Panc1 (cell line): ENCODE data around the gene TIA1. TPM values are rescaled to one million over a fixed set of nuclear protein-coding genes. Genes with fewer than 3 reads are reported as not detected.

Experiments
- ATAC-seq: fragments of 200-7000 bp; cut with Tn5 transposase; 2 replicates; pipeline ENCODE4 v1.9.1; 2020; ENCODE audit warnings: mild to moderate bottlenecking, moderate library complexity
- BruUV-seq: library from RNA; stranded (reverse); fragments of 400-500 nt; replicated peaks from 2 replicates; lab custom pipeline; 2021; lab: Mats Ljungman, UMichigan
- CTCF ChIA-PET: fragments of 300-600 bp; sonication (Branson Sonifier 250); formaldehyde crosslinking; loops from one replicate; lab custom pipeline; 2022; ENCODE audit warnings: antibody characterized with exemption; lab: Charles Lee
- POLR2A ChIA-PET: fragments of 300-600 bp; sonication (Branson Sonifier 250); formaldehyde crosslinking; loops from one replicate; lab custom pipeline; 2022; ENCODE audit warnings: antibody characterized with exemption; lab: Charles Lee
- DNase-seq: peaks from one replicate; pipeline ENCODE4 v3.0.0-alpha.2; 2010; ENCODE audit warnings: low read depth, low spot score
- H3K27ac ChIP-seq: 2 replicates; pipeline ENCODE4 v1.5.1; 2011; ENCODE audit warnings: mild to moderate bottlenecking, low read length, inconsistent platforms
- H3K27me3 ChIP-seq: fragments of 200-500 bp; sonication (Bioruptor generic); 2 replicates; pipeline ENCODE4 v1.6.0; 2014; ENCODE audit warnings: low read length, inconsistent platforms; ENCODE audit not compliant: control insufficient read depth, insufficient read depth
- H3K36me3 ChIP-seq: fragments of 200-500 bp; sonication (Bioruptor generic); 2 replicates; pipeline ENCODE4 v1.5.1; 2014; ENCODE audit warnings: inconsistent platforms, mild to moderate bottlenecking, low read length, moderate library complexity; ENCODE audit not compliant: control insufficient read depth, insufficient read depth
- H3K4me1 ChIP-seq: 2 replicates; pipeline ENCODE4 v1.5.1; 2011; ENCODE audit warnings: inconsistent platforms, mild to moderate bottlenecking, low read length, moderate library complexity; ENCODE audit not compliant: control insufficient read depth, insufficient read depth
- H3K4me3 ChIP-seq, 2 experiments: 2 replicates each; pipeline ENCODE4 v1.5.1; 2011 to 2012; ENCODE audit warnings: low read depth in 2 of 2, low read length in 2 of 2, mild to moderate bottlenecking in 2 of 2, inconsistent platforms in 1 of 2, moderate library complexity in 1 of 2
- H3K9me3 ChIP-seq: fragments of 200-500 bp; sonication (Bioruptor generic); 2 replicates; pipeline ENCODE4 v1.5.1; 2014; ENCODE audit warnings: low read depth, mild to moderate bottlenecking, inconsistent platforms, low read length, moderate library complexity; ENCODE audit not compliant: control insufficient read depth, insufficient read depth
- CTCF ChIP-seq: fragments of 450-650 bp; IDR thresholded peaks from 2 replicates; pipeline ENCODE4 v1.5.1; 2017; ENCODE audit warnings: mild to moderate bottlenecking
- in situ Hi-C: cut with HindIII; loops from 2 replicates; pipeline ENCODE4 v1.10.0; 2016; ENCODE audit warnings: low sequenced_read_pairs, low pct_unique_long_range_greater_than_20kb
- intact Hi-C: fragments of 100-400 bp; cut with micrococcal nuclease; formaldehyde crosslinking; loops from one replicate; pipeline ENCODE4 v1.10.0; 2022; ENCODE audit not compliant: unreplicated experiment
- microRNA-seq: library from miRNA; unstranded; fragments of <30 nt; microRNA quantifications from one replicate; pipeline ENCODE4 v1.1.0, GENCODE V29; 2020; ENCODE audit not compliant: unreplicated experiment
- total RNA-seq: library from RNA; stranded (reverse); gene quantifications from one replicate; pipeline ENCODE4 v1.2.1, GENCODE V29; 2021; ENCODE audit not compliant: unreplicated experiment

TIA1 gene
- total RNA-seq, 1 experiment from 2014 or later = 113 TPM

GRCh38 chr2:70160545-70160944 is 87.9 kb downstream of the TIA1 start:
- CTCF ChIA-PET = no interaction called here
- in situ Hi-C loops (no loop called here), intact Hi-C loops (no loop called here)
- H3K27me3 ChIP-seq = no peaks in the 10 kb centered on the region
- no peak overlapping the region for H3K4me3 ChIP-seq
- no peaks in the 10 kb centered on the region for H3K9me3 ChIP-seq
- no peaks in the 10 kb centered on the region for H3K4me1 ChIP-seq
- BruUV-seq = TSS peak; percentile 69
- no peak overlapping the region for H3K27ac ChIP-seq
- DNase-seq (no peak), ATAC-seq (no peak)
- POLR2A ChIA-PET = no interaction called here
- no peak for TF ChIP-seq CTCF
- no peaks in the 10 kb centered on the region for H3K36me3 ChIP-seq

Small RNA genes lying within 50 kb of the gene (microRNA-seq; reads per million reads assigned to microRNA genes)
- gene MIR1285-2 = not detected

Other genes with a start within 250 kb of the TIA1 start
- 276 TPM for gene PCBP1, start 161.2 kb downstream of the TIA1 start, total RNA-seq
- 15.4 TPM for gene C2orf42, start 57.6 kb downstream of the TIA1 start, total RNA-seq
- 44.1 TPM for gene PCYOX1, start 9.5 kb upstream of the TIA1 start, total RNA-seq
- gene SNRPG, start 45.1 kb upstream of the TIA1 start, total RNA-seq = 325 TPM
- 53.4 TPM for gene FAM136A, start 53.4 kb upstream of the TIA1 start, total RNA-seq